SH-SY5Y (cell line): ENCODE measurements around the gene SPATA22.

Experiments used
- GATA2 ChIP-seq: IDR thresholded peaks from 2 replicates; pipeline ENCODE4 v1.6.1; 2011; ENCODE audit warnings: mild to moderate bottlenecking, low read depth, low read length
- GATA3 ChIP-seq: IDR thresholded peaks from 2 replicates; pipeline ENCODE4 v1.6.1; 2011; ENCODE audit warnings: low read depth, mild to moderate bottlenecking, low read length, moderate library complexity

DNA sequence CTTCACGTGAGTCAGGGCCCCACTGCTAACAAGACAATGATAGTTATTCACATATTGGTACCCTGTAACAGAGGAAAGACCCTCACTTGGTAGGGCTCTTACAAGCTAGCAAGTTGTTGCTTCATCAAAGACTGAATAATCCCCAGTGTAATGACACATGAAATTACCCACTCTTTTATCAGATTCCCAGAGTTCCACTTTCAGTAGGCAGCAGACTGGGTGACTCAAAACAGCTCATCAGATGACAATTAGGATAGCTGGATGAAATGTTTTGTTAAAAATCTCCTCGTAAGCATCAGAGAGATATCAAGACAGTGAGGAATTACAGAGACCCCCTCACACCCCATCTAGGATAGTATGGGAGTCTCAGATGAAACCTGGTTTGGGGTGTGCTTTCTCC lies 31.2 kb downstream of the SPATA22 start:
- TF ChIP-seq GATA2 (no peak), GATA3 (no peak)
